ENCODE data around the gene LRRC36. TPM values are rescaled to one million over a fixed set of nuclear protein-coding genes. Genes with fewer than 3 reads are reported as not detected.

The LRRC36 gene
- total and polyA plus RNA-seq, 2 of the 8 experiments (the other 6 are each of a cell fraction or from before 2014, with no cell fraction given) = 0.15 TPM; not detected in 1

GRCh38 chr16:67431775-67432505 is 105.3 kb downstream of the LRRC36 start (continued):
- TF ChIP-seq GABPA (IDR thresholded peaks at IDR 0.05; ENCODE audit: borderline replicate concordance, insufficient read depth, low read length) = peak; percentile 15; the same call in 1 of the 2 replicates
- no peak for TF ChIP-seq ATF2 (IDR thresholded peaks at IDR 0.05; ENCODE audit: low read length)
- TF ChIP-seq, protein P1, sequence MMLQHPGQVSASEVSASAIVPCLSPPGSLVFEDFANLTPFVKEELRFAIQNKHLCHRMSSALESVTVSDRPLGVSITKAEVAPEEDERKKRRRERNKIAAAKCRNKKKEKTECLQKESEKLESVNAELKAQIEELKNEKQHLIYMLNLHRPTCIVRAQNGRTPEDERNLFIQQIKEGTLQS (IDR thresholded peaks at IDR 0.05; ENCODE audit: insufficient read depth, low read depth, low read length) = no peak
- TF ChIP-seq EGR1 (IDR thresholded peaks at IDR 0.05; ENCODE audit: borderline replicate concordance, low read depth, low read length) = no peak
- no peak for TF ChIP-seq SP4 (IDR thresholded peaks at IDR 0.05; ENCODE audit: low read length)
- no peak for TF ChIP-seq KDM5A (IDR thresholded peaks at IDR 0.05; ENCODE audit: low read length)
- TF ChIP-seq, protein P2, sequence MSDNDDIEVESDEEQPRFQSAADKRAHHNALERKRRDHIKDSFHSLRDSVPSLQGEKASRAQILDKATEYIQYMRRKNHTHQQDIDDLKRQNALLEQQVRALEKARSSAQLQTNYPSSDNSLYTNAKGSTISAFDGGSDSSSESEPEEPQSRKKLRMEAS (IDR thresholded peaks at IDR 0.05) = no peak
- TF ChIP-seq PHF8 (conservative IDR thresholded peaks at IDR 0.05; ENCODE audit: low read depth, low read length) = no peak
- no peak for TF ChIP-seq EP300 (IDR thresholded peaks at IDR 0.05; ENCODE audit: borderline replicate concordance in 1 of 2, low read depth in 2 of 2, low read length in 2 of 2)
- TF ChIP-seq CTCF (IDR thresholded peaks at IDR 0.05; ENCODE audit: control extremely low read depth in 1 of 3, insufficient read depth in 1 of 3, low read depth in 1 of 3, low read length in 3 of 3) = no peak
- no peak for TF ChIP-seq EZH2 (IDR thresholded peaks at IDR 0.05; ENCODE audit: low read depth, low read length, severe bottlenecking)
- no peak for TF ChIP-seq HDAC2 (IDR thresholded peaks at IDR 0.05; ENCODE audit: borderline replicate concordance in 1 of 2, low read depth in 2 of 2, low read length in 2 of 2)
- TF ChIP-seq TAF7 (optimal IDR thresholded peaks at IDR 0.05; ENCODE audit: borderline replicate concordance, low read depth, low read length) = peak; percentile 37
- no peak for TF ChIP-seq E2F6 (IDR thresholded peaks at IDR 0.05)
- no peak for TF ChIP-seq ZNF274 (IDR thresholded peaks at IDR 0.05; ENCODE audit: borderline replicate concordance, extremely low read depth, low read length)
